Sigmoid colon (tissue), 7 donors: ENCODE measurements around the gene TNFRSF25. TPM values are rescaled to one million over a fixed set of nuclear protein-coding genes. Genes with fewer than 3 reads are reported as not detected.

Experiments
- DNase-seq: peaks from one replicate; pipeline ENCODE4 v3.0.0-alpha.2; 2019
- H3K27ac ChIP-seq, 4 donors: fragments of 200-600 bp; sonication (generic); one replicate each; pipeline ENCODE4 v1.5.1; 2016 to 2019; ENCODE audit warnings: mild to moderate bottlenecking in 1 of 4
- H3K27me3 ChIP-seq, 3 donors: fragments of 200-600 bp; sonication (generic); one replicate each; pipeline ENCODE4 v1.5.1; 2019; ENCODE audit warnings: mild to moderate bottlenecking in 1 of 3
- H3K36me3 ChIP-seq, 4 donors: fragments of 200-600 bp; sonication (generic); one replicate each; pipeline ENCODE4 v1.5.1; 2016 to 2019
- H3K4me1 ChIP-seq, 4 donors: fragments of 200-600 bp; sonication (generic); one replicate each; pipeline ENCODE4 v1.5.1; 2017 to 2019
- H3K4me3 ChIP-seq, 4 donors: fragments of 200-600 bp; sonication (generic); one replicate each; pipeline ENCODE4 v1.5.1; 2017 to 2019; ENCODE audit warnings: mild to moderate bottlenecking in 2 of 4, moderate library complexity in 1 of 4
- H3K9me3 ChIP-seq, 4 donors: fragments of 200-600 bp in 3 of 4; sonication (generic) in 3 of 4; one replicate each; pipeline versions ENCODE4 v1.5.1 to v1.6.1; 2013 to 2019
- EP300 ChIP-seq, 4 donors: sonication (generic); formaldehyde crosslinking; IDR thresholded peaks; one replicate each; pipeline ENCODE4 v1.6.1; 2017; ENCODE audit warnings: antibody characterized with exemption in 4 of 4
- POLR2A ChIP-seq, 2 donors: fragments of 450-650 bp; IDR thresholded peaks; one replicate each; pipeline ENCODE4 v1.6.1; 2016; ENCODE audit warnings: antibody characterized with exemption in 2 of 2, mild to moderate bottlenecking in 2 of 2, moderate library complexity in 2 of 2
- POLR2AphosphoS5 ChIP-seq, 4 donors: sonication (generic); formaldehyde crosslinking; IDR thresholded peaks; one replicate each; pipeline ENCODE4 v1.6.1; 2017; ENCODE audit warnings: antibody characterized with exemption in 4 of 4
- WGBS, 2 donors: extraction: QIAGEN DNeasy Blood & Tissue Kit; methylation state at CpG; one replicate each; pipeline ENCODE4 v1.1.7; 2013; 5-methylcytosine and 5-hydroxymethylcytosine counted together
- intact Hi-C: fragments of 100-400 bp; cut with DNase I; formaldehyde crosslinking; loops from one replicate; pipeline ENCODE4 v1.15.1; 2023
- polyA plus RNA-seq, 3 donors: library from polyadenylated mRNA; stranded (reverse); fragments of 200-250 nt; gene quantifications; one replicate each; pipeline ENCODE4 v1.2.3, GENCODE V29; 2013
- total RNA-seq, 4 donors: library from RNA; depleted of rRNA; stranded (reverse); fragments of >200 nt; gene quantifications; one replicate each; pipeline ENCODE4 v1.1.0, GENCODE V29; 2016
- TF ChIP-seq, protein P1 (sequence below), 4 experiments: fragments of 450-650 bp in 3 of 4; fragments of 200-600 bp in 1 of 4; IDR thresholded peaks; one replicate each; pipeline ENCODE4 v1.5.1; 2016 to 2019; ENCODE audit warnings: antibody characterized with exemption in 4 of 4, mild to moderate bottlenecking in 3 of 4, moderate library complexity in 2 of 4
- donor health status: healthy with polysubstance abuse.
- donor health status: Bipolar disorder and iron deficiency.
- donor health status: healthy.

Gene TNFRSF25
- total and polyA plus RNA-seq, 7 donors: 2.5 to 65.9 (median 6.8) TPM

- TF ChIP-seq, protein P1, sequence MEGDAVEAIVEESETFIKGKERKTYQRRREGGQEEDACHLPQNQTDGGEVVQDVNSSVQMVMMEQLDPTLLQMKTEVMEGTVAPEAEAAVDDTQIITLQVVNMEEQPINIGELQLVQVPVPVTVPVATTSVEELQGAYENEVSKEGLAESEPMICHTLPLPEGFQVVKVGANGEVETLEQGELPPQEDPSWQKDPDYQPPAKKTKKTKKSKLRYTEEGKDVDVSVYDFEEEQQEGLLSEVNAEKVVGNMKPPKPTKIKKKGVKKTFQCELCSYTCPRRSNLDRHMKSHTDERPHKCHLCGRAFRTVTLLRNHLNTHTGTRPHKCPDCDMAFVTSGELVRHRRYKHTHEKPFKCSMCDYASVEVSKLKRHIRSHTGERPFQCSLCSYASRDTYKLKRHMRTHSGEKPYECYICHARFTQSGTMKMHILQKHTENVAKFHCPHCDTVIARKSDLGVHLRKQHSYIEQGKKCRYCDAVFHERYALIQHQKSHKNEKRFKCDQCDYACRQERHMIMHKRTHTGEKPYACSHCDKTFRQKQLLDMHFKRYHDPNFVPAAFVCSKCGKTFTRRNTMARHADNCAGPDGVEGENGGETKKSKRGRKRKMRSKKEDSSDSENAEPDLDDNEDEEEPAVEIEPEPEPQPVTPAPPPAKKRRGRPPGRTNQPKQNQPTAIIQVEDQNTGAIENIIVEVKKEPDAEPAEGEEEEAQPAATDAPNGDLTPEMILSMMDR (IDR thresholded peaks at IDR 0.05): no peak
- TF ChIP-seq POLR2A (IDR thresholded peaks at IDR 0.05) (no peak), EP300 (IDR thresholded peaks at IDR 0.05) (no peak), POLR2AphosphoS5 (IDR thresholded peaks at IDR 0.05) (no peak)
- Histone ChIP-seq H3K36me3 (no peaks in the 10 kb centered on the region), H3K27ac (no peak overlapping the region), H3K4me1 (no peaks in the 10 kb centered on the region), H3K27me3 (no peaks in the 10 kb centered on the region), H3K4me3 (no peak overlapping the region), H3K9me3 (no peaks in the 10 kb centered on the region)
- WGBS, 2 donors: 74 to 87% methylated on average over 10 of the region's 10 CpGs
- DNase-seq: no peak
- intact Hi-C loops: no loop called here
Observed at GRCh38 chr1:6509919-6510291, 43.9 kb upstream of the TNFRSF25 start.

GRCh38 chr1:6509220-6509918 lies 43.4 kb upstream of the TNFRSF25 start:
- Histone ChIP-seq H3K27me3 (no peaks in the 10 kb centered on the region), H3K9me3 (no peaks in the 10 kb centered on the region), H3K4me1 (no peaks in the 10 kb centered on the region), H3K36me3 (no peaks in the 10 kb centered on the region), H3K27ac (no peak overlapping the region), H3K4me3 (no peak overlapping the region)
- no peak for DNase-seq
- 47 to 72% methylated on average over 20 of the region's 20 CpGs for WGBS, 2 donors
- TF ChIP-seq POLR2AphosphoS5 (IDR thresholded peaks at IDR 0.05) (no peak), EP300 (IDR thresholded peaks at IDR 0.05) (no peak), POLR2A (IDR thresholded peaks at IDR 0.05) (no peak)
- TF ChIP-seq, protein P1 (IDR thresholded peaks at IDR 0.05): no peak
- intact Hi-C loops: no loop called here

GRCh38 chr1:6508816-6509189 lies 42.8 kb upstream of the TNFRSF25 start:
- WGBS, 2 donors: 91 to 92% methylated on average over 11 of the region's 11 CpGs
- H3K4me3 ChIP-seq: no peak overlapping the region
- no peak overlapping the region for H3K27ac ChIP-seq
- no peaks in the 10 kb centered on the region for H3K36me3 ChIP-seq
- no peak for DNase-seq
- intact Hi-C loops: no loop called here
- H3K4me1 ChIP-seq: no peaks in the 10 kb centered on the region
- TF ChIP-seq POLR2A (IDR thresholded peaks at IDR 0.05) (no peak), POLR2AphosphoS5 (IDR thresholded peaks at IDR 0.05) (no peak), EP300 (IDR thresholded peaks at IDR 0.05) (no peak)
- TF ChIP-seq, protein P1 (IDR thresholded peaks at IDR 0.05): no peak
- H3K9me3 ChIP-seq: no peaks in the 10 kb centered on the region
- no peaks in the 10 kb centered on the region for H3K27me3 ChIP-seq

- Histone ChIP-seq H3K9me3 (no peaks in the 10 kb centered on the region), H3K27ac (no peak overlapping the region), H3K27me3 (no peaks in the 10 kb centered on the region), H3K4me1 (no peaks in the 10 kb centered on the region), H3K36me3 (no peaks in the 10 kb centered on the region), H3K4me3 (no peak overlapping the region)
- TF ChIP-seq POLR2A (IDR thresholded peaks at IDR 0.05) (no peak), POLR2AphosphoS5 (IDR thresholded peaks at IDR 0.05) (no peak), EP300 (IDR thresholded peaks at IDR 0.05) (no peak)
- TF ChIP-seq, protein P1 (IDR thresholded peaks at IDR 0.05): no peak
- DNase-seq: no peak
- intact Hi-C loops: no loop called here
- whole genome bisulfite sequencing, 2 donors: 82 to 86% methylated on average over 18 of the region's 18 CpGs
Observed at GRCh38 chr1:6508154-6508815, 42.3 kb upstream of the TNFRSF25 start.
